Regular cardiac myocyte (primary cell): ENCODE measurements around the gene STMN3. TPM values are rescaled to one million over a fixed set of nuclear protein-coding genes. Genes with fewer than 3 reads are reported as not detected.

ENCODE experiments used
- total RNA-seq: library from RNA; depleted of rRNA; stranded (reverse); fragments of >200 nt; gene quantifications from 2 replicates; pipeline ENCODE4 v1.2.3, GENCODE V29; 2014

The STMN3 gene
- total RNA-seq, result 9.8 and 11.8 TPM in 2 replicates

DNA sequence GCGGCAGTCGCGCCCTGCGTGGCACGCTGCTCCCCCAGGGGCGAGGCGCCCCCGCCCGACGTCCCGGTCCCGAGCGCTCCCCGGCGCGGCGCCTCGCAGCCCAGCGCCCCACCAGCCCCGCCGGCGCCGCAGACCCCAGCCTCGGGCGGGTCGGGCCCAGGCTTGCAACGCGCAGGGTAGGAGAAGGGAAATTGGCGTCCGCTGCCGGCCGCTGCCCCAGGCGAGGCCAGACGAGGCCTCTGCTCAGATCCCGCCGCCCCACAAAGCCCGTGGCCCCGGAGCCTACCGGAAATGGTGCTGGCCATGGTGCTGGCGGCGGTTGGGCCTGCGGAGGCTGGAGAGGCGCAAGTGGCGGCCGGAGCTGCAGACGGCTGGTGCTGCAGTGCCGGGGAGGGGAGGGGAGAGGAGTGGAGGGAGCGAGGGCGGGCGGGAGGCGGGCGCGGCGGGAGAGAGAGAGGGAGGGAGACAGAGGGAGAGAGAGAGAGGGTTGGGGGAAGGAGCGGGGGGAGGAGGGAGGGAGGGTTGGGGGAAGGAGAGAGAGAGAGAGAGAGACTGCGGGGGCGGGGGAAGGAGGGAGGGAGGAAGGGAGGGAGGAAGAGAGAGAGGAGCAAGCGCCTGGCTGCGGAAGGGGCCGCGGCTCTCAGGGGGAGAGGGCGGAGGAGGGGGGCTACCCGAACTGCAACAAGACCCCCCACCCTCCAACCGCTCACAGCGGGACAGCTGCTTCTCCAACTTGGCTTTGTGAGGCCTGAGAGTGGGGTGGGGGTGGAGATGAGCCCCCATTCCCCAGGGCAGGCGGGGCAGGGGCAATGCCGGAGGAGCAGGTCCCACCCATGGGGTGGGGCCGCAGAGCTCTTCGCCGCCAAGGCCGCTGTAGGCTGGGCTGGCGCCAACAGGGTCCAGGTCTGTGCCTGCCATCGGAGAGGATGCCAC is at the start of gene STMN3:
Gene STMN3, minus strand, starts transcription at position 384 of the 933 bp plus-strand sequence. Its CDS starts 79 bp downstream, at position 305.

DNA sequence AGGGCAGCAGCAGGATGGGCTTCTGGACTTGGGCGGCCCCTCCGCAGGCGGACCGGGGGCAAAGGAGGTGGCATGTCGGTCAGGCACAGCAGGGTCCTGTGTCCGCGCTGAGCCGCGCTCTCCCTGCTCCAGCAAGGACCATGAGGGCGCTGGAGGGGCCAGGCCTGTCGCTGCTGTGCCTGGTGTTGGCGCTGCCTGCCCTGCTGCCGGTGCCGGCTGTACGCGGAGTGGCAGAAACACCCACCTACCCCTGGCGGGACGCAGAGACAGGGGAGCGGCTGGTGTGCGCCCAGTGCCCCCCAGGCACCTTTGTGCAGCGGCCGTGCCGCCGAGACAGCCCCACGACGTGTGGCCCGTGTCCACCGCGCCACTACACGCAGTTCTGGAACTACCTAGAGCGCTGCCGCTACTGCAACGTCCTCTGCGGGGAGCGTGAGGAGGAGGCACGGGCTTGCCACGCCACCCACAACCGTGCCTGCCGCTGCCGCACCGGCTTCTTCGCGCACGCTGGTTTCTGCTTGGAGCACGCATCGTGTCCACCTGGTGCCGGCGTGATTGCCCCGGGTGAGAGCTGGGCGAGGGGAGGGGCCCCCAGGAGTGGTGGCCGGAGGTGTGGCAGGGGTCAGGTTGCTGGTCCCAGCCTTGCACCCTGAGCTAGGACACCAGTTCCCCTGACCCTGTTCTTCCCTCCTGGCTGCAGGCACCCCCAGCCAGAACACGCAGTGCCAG is 43.6 kb upstream of the STMN3 start, which contains the start of gene TNFRSF6B:
Gene TNFRSF6B, plus strand, starts transcription at position 25 of the 729 bp plus-strand sequence. Its CDS starts 116 bp downstream, at position 141.

DNA sequence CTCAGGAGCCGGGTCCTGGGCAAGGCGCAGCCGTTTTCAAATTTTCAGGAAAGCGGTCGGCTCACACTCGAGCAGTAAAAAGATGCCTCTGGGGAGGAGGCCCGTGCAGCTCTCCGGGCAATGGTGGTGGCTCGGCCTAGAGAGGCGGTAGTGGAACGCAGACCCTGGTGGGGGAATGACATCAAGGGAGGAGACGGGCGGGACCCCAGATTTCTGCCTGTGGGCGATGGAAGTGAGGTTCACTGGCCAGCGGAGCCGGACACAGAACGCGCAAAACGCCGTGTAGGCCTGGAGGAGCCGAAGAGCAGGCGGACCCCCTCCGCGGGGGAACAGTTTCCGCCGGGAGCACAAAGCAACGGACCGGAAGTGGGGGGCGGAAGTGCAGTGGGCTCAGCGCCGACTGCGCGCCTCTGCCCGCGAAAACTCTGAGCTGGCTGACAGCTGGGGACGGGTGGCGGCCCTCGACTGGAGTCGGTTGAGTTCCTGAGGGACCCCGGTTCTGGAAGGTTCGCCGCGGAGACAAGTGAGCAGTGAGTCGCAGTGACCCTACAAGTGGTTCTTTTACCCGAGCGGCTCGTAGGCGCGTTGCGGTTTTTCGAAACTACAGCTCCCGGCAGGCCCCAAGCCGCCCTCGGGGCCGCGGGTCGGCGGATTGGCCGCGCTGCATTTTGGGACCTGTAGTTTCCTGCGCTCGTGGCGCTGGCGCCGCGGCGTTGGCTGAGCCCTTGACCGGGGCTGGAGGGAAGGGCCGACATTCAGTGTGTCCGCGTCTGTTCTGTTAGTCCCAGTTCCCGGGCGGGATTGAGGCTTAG is 4.9 kb upstream of the STMN3 start, which contains the start of gene RTEL1:
Gene RTEL1, plus strand, starts transcription at position 376 of the 812 bp plus-strand sequence. CDS start 1,091 bp downstream, outside the sequence.

DNA sequence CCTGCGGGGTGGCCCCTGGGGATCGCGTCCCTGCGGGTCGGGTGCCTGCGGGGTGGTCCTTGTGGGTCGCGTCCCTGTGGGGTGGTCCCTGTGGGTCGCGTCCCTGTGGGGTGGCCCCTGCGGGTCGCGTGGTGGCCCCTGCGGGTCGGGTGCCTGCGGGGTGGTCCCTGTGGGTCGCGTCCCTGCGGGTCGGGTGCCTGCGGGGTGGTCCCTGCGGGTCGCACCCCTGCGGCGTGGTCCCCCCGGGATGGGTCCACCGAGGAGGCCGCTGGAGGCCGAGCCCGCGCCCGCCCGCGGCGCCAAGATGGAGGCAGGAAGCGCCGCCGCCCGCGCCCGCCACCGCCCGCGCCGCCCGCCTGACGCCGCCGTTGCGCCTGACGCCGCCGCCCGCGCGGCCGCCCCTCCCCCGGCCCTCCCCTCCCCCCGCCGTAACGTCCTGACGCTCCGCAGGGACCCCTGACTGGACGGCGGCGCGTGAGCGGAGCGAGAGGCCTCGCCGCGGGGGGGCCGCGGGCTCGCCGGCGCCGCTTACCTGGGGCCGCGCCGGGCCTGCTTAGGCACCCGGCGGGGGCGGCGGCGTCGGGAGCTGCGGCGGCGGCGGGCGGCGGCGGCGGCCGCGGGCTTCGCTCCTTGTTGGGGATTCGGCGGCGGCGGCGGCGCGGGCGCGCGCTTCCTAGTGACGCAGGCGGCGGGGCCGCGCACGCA is 26.6 kb downstream of the STMN3 start, which contains the start of gene GMEB2:
Gene GMEB2, minus strand, starts transcription at position 678 of the 705 bp plus-strand sequence. CDS start 7,704 bp downstream, outside the sequence.

Other genes with a start within 250 kb of the STMN3 start
- gene KCNQ2, start 180.8 kb downstream of the STMN3 start, total RNA-seq, result 0.19 TPM in 1 of 2 replicates, not detected in the other
- 0.38 and 5.4 TPM in 2 replicates for gene EEF1A2, start 154.3 kb downstream of the STMN3 start, total RNA-seq
- gene PPDPF, start 132.7 kb downstream of the STMN3 start, total RNA-seq, result 26.3 and 42.6 TPM in 2 replicates
- under 0.01 TPM in 1 of 2 replicates, not detected in the other for gene PTK6, start 116.0 kb downstream of the STMN3 start, total RNA-seq
- gene SRMS, start 105.7 kb downstream of the STMN3 start, total RNA-seq, result not detected in 2 replicates
- 0.19 and 0.56 TPM in 2 replicates for gene FNDC11, start 99.3 kb downstream of the STMN3 start, total RNA-seq
- gene HELZ2, start 79.2 kb downstream of the STMN3 start, total RNA-seq, result 32.1 and 33.0 TPM in 2 replicates
- 8.2 and 9.6 TPM in 2 replicates for gene GMEB2, start 26.3 kb downstream of the STMN3 start, total RNA-seq
- 6.2 and 13.8 TPM in 2 replicates for gene RTEL1, start 4.9 kb upstream of the STMN3 start, total RNA-seq
- gene TNFRSF6B, start 43.2 kb upstream of the STMN3 start, total RNA-seq, result 2.7 and 8.7 TPM in 2 replicates
- gene ARFRP1, start 54.6 kb upstream of the STMN3 start, total RNA-seq, result 31.6 and 41.6 TPM in 2 replicates
- 15.2 and 26.5 TPM in 2 replicates for gene ZGPAT, start 54.6 kb upstream of the STMN3 start, total RNA-seq
- 3.3 and 4.2 TPM in 2 replicates for gene LIME1, start 83.2 kb upstream of the STMN3 start, total RNA-seq
- 22.0 and 22.3 TPM in 2 replicates for gene SLC2A4RG, start 86.4 kb upstream of the STMN3 start, total RNA-seq
- gene ZBTB46, start 177.8 kb upstream of the STMN3 start, total RNA-seq, result 4.8 and 14.6 TPM in 2 replicates
- gene ABHD16B, start 208.1 kb upstream of the STMN3 start, total RNA-seq, result not detected in 2 replicates
- gene TPD52L2, start 211.8 kb upstream of the STMN3 start, total RNA-seq, result 137 and 175 TPM in 2 replicates
- 73.9 and 78.2 TPM in 2 replicates for gene DNAJC5, start 241.7 kb upstream of the STMN3 start, total RNA-seq